ENCODE measurements around the gene CLCN2.

Gene CLCN2

GRCh38 chr3:184352897-184353545 lies 8.4 kb downstream of the CLCN2 start:
- no peak overlapping the region for H2AFZ ChIP-seq (ENCODE audit: low read length)

GRCh38 chr3:184352149-184352785 lies 9.1 kb downstream of the CLCN2 start:
- Histone ChIP-seq H3K4me3 (ENCODE audit: low read length) (no peak overlapping the region), H3K36me3 (replicated peaks; ENCODE audit: insufficient read depth, low read length) (no peaks in the 10 kb centered on the region), H3F3A (ENCODE audit: insufficient read depth, low read length) (no peaks in the 10 kb centered on the region), H4K20me1 (ENCODE audit: insufficient read depth, low read length) (no peaks in the 10 kb centered on the region), H3K27me3 (replicated peaks; ENCODE audit: insufficient read depth, low read length) (no peaks in the 10 kb centered on the region), H2AFZ (ENCODE audit: low read length) (no peak overlapping the region), H3K9me3 (replicated peaks; ENCODE audit: insufficient read depth, low read length) (no peaks in the 10 kb centered on the region), H3K9ac (ENCODE audit: low read length) (no peak overlapping the region), H3K4me2 (ENCODE audit: low read depth, low read length) (no peak overlapping the region), H3K9me2 (replicated peaks; ENCODE audit: insufficient read depth, low read length) (no peaks in the 10 kb centered on the region), H3K27ac (ENCODE audit: low read length) (no peak overlapping the region), H3K4me1 (ENCODE audit: low read length) (no peaks in the 10 kb centered on the region), H3K79me2 (ENCODE audit: low read length) (no peaks in the 10 kb centered on the region)
- DNase-seq: no peak
- TF ChIP-seq EZH2 (optimal IDR thresholded peaks at IDR 0.05; ENCODE audit: low read depth, low read length) (no peak), EZH2phosphoT487 (IDR thresholded peaks at IDR 0.05; ENCODE audit: low read length) (no peak), CTCF (IDR thresholded peaks at IDR 0.05; ENCODE audit: low read length) (no peak)

More at GRCh38 chr3:184352897-184353545, 8.4 kb downstream of the CLCN2 start:
- Histone ChIP-seq H3K4me2 (ENCODE audit: low read depth, low read length) (no peak overlapping the region), H3K9me3 (replicated peaks; ENCODE audit: insufficient read depth, low read length) (no peaks in the 10 kb centered on the region), H3K79me2 (ENCODE audit: low read length) (no peaks in the 10 kb centered on the region), H3K4me3 (ENCODE audit: low read length) (no peak overlapping the region), H3F3A (ENCODE audit: insufficient read depth, low read length) (no peaks in the 10 kb centered on the region), H3K9me2 (replicated peaks; ENCODE audit: insufficient read depth, low read length) (no peaks in the 10 kb centered on the region), H3K4me1 (ENCODE audit: low read length) (no peaks in the 10 kb centered on the region), H3K36me3 (replicated peaks; ENCODE audit: insufficient read depth, low read length) (no peaks in the 10 kb centered on the region), H3K27me3 (replicated peaks; ENCODE audit: insufficient read depth, low read length) (no peaks in the 10 kb centered on the region), H3K27ac (ENCODE audit: low read length) (no peak overlapping the region), H3K9ac (ENCODE audit: low read length) (no peak overlapping the region), H4K20me1 (ENCODE audit: insufficient read depth, low read length) (no peaks in the 10 kb centered on the region)
- TF ChIP-seq CTCF (IDR thresholded peaks at IDR 0.05; ENCODE audit: low read length): no peak
- TF ChIP-seq EZH2 (optimal IDR thresholded peaks at IDR 0.05; ENCODE audit: low read depth, low read length): no peak
- no peak for DNase-seq

- Histone ChIP-seq H3K9me3 (replicated peaks; ENCODE audit: insufficient read depth, low read length) (no peaks in the 10 kb centered on the region), H3K4me1 (ENCODE audit: low read length) (no peaks in the 10 kb centered on the region), H3K79me2 (ENCODE audit: low read length) (no peaks in the 10 kb centered on the region), H3K9ac (ENCODE audit: low read length) (no peak overlapping the region), H3F3A (ENCODE audit: insufficient read depth, low read length) (no peaks in the 10 kb centered on the region), H3K27me3 (replicated peaks; ENCODE audit: insufficient read depth, low read length) (no peaks in the 10 kb centered on the region), H3K9me2 (replicated peaks; ENCODE audit: insufficient read depth, low read length) (no peaks in the 10 kb centered on the region), H3K36me3 (replicated peaks; ENCODE audit: insufficient read depth, low read length) (no peaks in the 10 kb centered on the region), H3K4me2 (ENCODE audit: low read depth, low read length) (no peak overlapping the region), H3K4me3 (ENCODE audit: low read length) (no peak overlapping the region), H2AFZ (ENCODE audit: low read length) (no peak overlapping the region), H4K20me1 (ENCODE audit: insufficient read depth, low read length) (no peaks in the 10 kb centered on the region), H3K27ac (ENCODE audit: low read length) (no peak overlapping the region)
- no peak for DNase-seq
- TF ChIP-seq EZH2 (optimal IDR thresholded peaks at IDR 0.05; ENCODE audit: low read depth, low read length): no peak
- TF ChIP-seq EZH2phosphoT487 (IDR thresholded peaks at IDR 0.05; ENCODE audit: low read length): no peak
- no peak for TF ChIP-seq CTCF (IDR thresholded peaks at IDR 0.05; ENCODE audit: low read length)
Measured at GRCh38 chr3:184351511-184352148, 9.8 kb downstream of the CLCN2 start.
